ENCODE data around the gene ATG14.

GRCh38 chr14:55329999-55330710 is 81.5 kb downstream of the ATG14 start:
- TF ChIP-seq CTCF (IDR thresholded peaks at IDR 0.05; ENCODE audit: insufficient read depth, low read length): no peak
- TF ChIP-seq POLR2AphosphoS5 (IDR thresholded peaks at IDR 0.05; ENCODE audit: low read depth): no peak
- TF ChIP-seq SPI1 (IDR thresholded peaks at IDR 0.05; ENCODE audit: borderline replicate concordance, low read depth): no peak
- TF ChIP-seq GABPA (IDR thresholded peaks at IDR 0.05; ENCODE audit: low read depth): no peak

Measured in HL-60 (cell line).